H1 (cell line): ENCODE results near the gene PTGIR. TPM values are rescaled to one million over a fixed set of nuclear protein-coding genes. Genes with fewer than 3 reads are reported as not detected.

ENCODE experiments used
- BACH1 ChIP-seq: IDR thresholded peaks from 2 replicates; pipeline ENCODE4 v1.6.1; 2012; ENCODE audit warnings: low read length, improper control_type of control experiment
- CHD1 ChIP-seq: IDR thresholded peaks from 2 replicates; pipeline ENCODE4 v1.6.1; 2012; ENCODE audit warnings: low read depth, low read length, improper control_type of control experiment
- CHD2 ChIP-seq: IDR thresholded peaks from 2 replicates; pipeline ENCODE4 v1.6.1; 2012; ENCODE audit warnings: low read length, improper control_type of control experiment
- GTF2F1 ChIP-seq: IDR thresholded peaks from 2 replicates; pipeline ENCODE4 v1.6.1; 2012; ENCODE audit warnings: low read depth, low read length, improper control_type of control experiment, borderline replicate concordance
- KDM1A ChIP-seq: fragments of 200-600, 300-600 bp; sonication (generic); IDR thresholded peaks from 2 replicates; pipeline ENCODE4 v1.7.1; 2016; ENCODE audit warnings: mild to moderate bottlenecking, low read length, borderline replicate concordance
- KDM4A ChIP-seq: IDR thresholded peaks from one replicate; pipeline ENCODE4 v1.7.1; 2012; ENCODE audit warnings: low read depth, mild to moderate bottlenecking, moderate library complexity, low read length, inconsistent platforms; ENCODE audit not compliant: severe bottlenecking
- SIRT6 ChIP-seq: IDR thresholded peaks from one replicate; pipeline ENCODE4 v1.7.1; 2012; ENCODE audit warnings: low read length, inconsistent platforms
- TAF7 ChIP-seq: optimal IDR thresholded peaks from 2 replicates; pipeline ENCODE3; 2011; ENCODE audit warnings: low read depth, mild to moderate bottlenecking, inconsistent platforms, low read length, moderate library complexity, borderline replicate concordance
- polyA plus RNA-seq, 7 experiments: library from polyadenylated mRNA; depleted of rRNA in 3 of 7; stranded (reverse) in 5 of 7; unstranded in 2 of 7; fragments of >200 nt in 5 of 7; fragments of 200-250 nt in 2 of 7; gene quantifications; 1 replicate in 5 of 7; 2 replicates in 1 of 7; 4 replicates in 1 of 7; pipeline versions ENCODE4 v1.2.1 to v1.2.3, GENCODE V29; 2011 to 2013; ENCODE audit warnings: missing spikeins in 2 of 7, mixed read lengths in 2 of 7
- total RNA-seq: library from RNA; stranded (reverse); fragmentation: NEBNext Ultra II Directional; extraction: Animal tissue kit (Norgen Biotek cat#: 25700); gene quantifications from 2 replicates; pipeline ENCODE4 v1.2.1, GENCODE V29; 2021
- TF ChIP-seq, protein P1 (sequence below): fragments of 300-600 bp; sonication (generic); IDR thresholded peaks from 2 replicates; pipeline ENCODE4 v1.7.1; 2012; ENCODE audit warnings: low read length, moderate library complexity, mild to moderate bottlenecking, inconsistent platforms; ENCODE audit not compliant: insufficient replicate concordance

Gene PTGIR
- total and polyA plus RNA-seq, 2 of the 8 experiments (the other 6 are each of a cell fraction or from before 2014, with no cell fraction given) = 0.15 TPM; not detected in 1

DNA sequence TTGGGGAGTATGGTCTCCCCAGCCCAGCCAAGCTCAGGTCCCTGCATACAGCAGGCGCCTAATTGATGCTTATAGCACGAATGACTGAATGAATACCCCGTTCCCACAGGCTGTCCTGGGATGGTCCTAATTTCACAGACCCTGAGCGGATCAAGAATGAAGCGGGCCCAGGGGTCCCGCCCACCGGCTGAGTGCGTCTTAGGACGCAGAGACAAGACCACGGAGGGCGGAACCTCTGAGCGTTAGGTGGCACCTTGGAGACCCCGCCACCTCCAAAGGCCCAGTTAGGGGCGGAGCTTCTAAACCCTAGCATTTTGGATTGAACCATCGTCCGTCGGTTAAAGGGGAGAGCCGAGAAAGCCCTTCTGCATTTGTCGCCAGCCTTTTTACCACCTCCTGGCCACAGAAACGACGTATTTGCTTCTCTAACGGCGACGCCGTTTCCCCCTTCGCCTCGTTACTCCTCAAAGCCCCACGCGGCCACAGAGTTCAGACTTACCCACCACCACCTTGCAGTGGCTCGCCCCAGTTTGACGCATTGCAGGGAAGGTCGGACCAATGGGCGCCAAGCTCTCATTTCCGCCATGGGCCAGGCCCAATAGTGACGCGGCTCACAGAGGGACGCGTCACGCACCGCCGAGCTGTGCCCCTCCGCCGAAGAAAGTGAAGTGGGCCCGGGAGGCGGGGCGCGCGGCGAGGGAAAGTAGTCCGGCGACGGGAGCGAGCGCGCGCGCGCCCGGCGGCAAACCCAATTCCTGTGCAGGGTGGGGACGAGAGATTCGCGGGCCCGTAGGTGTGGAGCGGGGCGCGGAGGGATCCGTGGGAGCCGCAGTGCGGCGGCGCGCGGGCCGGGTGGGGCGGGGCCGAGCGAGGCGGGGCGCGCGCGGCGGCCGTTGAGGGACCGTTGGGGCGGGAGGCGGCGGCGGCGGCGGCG lies 24.2 kb downstream of the PTGIR start (continued):
- TF ChIP-seq TAF7 (peak; percentile 31), CHD2 (peak; percentile 96), KDM1A (peak; percentile 98), GTF2F1 (no peak), KDM4A (no peak), CHD1 (peak; percentile 96), BACH1 (peak; percentile 84), SIRT6 (no peak)
- TF ChIP-seq, protein P1, sequence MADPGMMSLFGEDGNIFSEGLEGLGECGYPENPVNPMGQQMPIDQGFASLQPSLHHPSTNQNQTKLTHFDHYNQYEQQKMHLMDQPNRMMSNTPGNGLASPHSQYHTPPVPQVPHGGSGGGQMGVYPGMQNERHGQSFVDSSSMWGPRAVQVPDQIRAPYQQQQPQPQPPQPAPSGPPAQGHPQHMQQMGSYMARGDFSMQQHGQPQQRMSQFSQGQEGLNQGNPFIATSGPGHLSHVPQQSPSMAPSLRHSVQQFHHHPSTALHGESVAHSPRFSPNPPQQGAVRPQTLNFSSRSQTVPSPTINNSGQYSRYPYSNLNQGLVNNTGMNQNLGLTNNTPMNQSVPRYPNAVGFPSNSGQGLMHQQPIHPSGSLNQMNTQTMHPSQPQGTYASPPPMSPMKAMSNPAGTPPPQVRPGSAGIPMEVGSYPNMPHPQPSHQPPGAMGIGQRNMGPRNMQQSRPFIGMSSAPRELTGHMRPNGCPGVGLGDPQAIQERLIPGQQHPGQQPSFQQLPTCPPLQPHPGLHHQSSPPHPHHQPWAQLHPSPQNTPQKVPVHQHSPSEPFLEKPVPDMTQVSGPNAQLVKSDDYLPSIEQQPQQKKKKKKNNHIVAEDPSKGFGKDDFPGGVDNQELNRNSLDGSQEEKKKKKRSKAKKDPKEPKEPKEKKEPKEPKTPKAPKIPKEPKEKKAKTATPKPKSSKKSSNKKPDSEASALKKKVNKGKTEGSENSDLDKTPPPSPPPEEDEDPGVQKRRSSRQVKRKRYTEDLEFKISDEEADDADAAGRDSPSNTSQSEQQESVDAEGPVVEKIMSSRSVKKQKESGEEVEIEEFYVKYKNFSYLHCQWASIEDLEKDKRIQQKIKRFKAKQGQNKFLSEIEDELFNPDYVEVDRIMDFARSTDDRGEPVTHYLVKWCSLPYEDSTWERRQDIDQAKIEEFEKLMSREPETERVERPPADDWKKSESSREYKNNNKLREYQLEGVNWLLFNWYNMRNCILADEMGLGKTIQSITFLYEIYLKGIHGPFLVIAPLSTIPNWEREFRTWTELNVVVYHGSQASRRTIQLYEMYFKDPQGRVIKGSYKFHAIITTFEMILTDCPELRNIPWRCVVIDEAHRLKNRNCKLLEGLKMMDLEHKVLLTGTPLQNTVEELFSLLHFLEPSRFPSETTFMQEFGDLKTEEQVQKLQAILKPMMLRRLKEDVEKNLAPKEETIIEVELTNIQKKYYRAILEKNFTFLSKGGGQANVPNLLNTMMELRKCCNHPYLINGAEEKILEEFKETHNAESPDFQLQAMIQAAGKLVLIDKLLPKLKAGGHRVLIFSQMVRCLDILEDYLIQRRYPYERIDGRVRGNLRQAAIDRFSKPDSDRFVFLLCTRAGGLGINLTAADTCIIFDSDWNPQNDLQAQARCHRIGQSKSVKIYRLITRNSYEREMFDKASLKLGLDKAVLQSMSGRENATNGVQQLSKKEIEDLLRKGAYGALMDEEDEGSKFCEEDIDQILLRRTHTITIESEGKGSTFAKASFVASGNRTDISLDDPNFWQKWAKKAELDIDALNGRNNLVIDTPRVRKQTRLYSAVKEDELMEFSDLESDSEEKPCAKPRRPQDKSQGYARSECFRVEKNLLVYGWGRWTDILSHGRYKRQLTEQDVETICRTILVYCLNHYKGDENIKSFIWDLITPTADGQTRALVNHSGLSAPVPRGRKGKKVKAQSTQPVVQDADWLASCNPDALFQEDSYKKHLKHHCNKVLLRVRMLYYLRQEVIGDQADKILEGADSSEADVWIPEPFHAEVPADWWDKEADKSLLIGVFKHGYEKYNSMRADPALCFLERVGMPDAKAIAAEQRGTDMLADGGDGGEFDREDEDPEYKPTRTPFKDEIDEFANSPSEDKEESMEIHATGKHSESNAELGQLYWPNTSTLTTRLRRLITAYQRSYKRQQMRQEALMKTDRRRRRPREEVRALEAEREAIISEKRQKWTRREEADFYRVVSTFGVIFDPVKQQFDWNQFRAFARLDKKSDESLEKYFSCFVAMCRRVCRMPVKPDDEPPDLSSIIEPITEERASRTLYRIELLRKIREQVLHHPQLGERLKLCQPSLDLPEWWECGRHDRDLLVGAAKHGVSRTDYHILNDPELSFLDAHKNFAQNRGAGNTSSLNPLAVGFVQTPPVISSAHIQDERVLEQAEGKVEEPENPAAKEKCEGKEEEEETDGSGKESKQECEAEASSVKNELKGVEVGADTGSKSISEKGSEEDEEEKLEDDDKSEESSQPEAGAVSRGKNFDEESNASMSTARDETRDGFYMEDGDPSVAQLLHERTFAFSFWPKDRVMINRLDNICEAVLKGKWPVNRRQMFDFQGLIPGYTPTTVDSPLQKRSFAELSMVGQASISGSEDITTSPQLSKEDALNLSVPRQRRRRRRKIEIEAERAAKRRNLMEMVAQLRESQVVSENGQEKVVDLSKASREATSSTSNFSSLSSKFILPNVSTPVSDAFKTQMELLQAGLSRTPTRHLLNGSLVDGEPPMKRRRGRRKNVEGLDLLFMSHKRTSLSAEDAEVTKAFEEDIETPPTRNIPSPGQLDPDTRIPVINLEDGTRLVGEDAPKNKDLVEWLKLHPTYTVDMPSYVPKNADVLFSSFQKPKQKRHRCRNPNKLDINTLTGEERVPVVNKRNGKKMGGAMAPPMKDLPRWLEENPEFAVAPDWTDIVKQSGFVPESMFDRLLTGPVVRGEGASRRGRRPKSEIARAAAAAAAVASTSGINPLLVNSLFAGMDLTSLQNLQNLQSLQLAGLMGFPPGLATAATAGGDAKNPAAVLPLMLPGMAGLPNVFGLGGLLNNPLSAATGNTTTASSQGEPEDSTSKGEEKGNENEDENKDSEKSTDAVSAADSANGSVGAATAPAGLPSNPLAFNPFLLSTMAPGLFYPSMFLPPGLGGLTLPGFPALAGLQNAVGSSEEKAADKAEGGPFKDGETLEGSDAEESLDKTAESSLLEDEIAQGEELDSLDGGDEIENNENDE = no peak
